HepG2 (cell line): ENCODE data around the gene CCT6A. TPM values are rescaled to one million over a fixed set of nuclear protein-coding genes. Genes with fewer than 3 reads are reported as not detected.

ENCODE experiments used
- FOXO4 ChIP-seq: sonication (generic); formaldehyde crosslinking; conservative IDR thresholded peaks from 2 replicates; pipeline ENCODE4 v1.8.1; 2023; ENCODE audit warnings: missing genetic modification reagents
- GLMP ChIP-seq: sonication (generic); formaldehyde crosslinking; IDR thresholded peaks from 2 replicates; pipeline ENCODE4 v1.9.0; 2021; ENCODE audit warnings: missing genetic modification reagents, mild to moderate bottlenecking, borderline replicate concordance
- IRF2 ChIP-seq: IDR thresholded peaks from 2 replicates; pipeline ENCODE4 v1.6.1; 2018; ENCODE audit warnings: missing genetic modification reagents, missing compliant biosample characterization
- KAT7 ChIP-seq: IDR thresholded peaks from 2 replicates; pipeline ENCODE4 v1.6.1; 2018; ENCODE audit warnings: borderline replicate concordance, missing compliant biosample characterization
- MED1 ChIP-seq: sonication (generic); formaldehyde crosslinking; IDR thresholded peaks from 2 replicates; pipeline ENCODE4 v1.4.0; 2020; ENCODE audit warnings: missing genetic modification reagents
- NAIF1 ChIP-seq: sonication (generic); formaldehyde crosslinking; IDR thresholded peaks from 2 replicates; pipeline ENCODE4 v1.5.0; 2020; ENCODE audit warnings: mild to moderate bottlenecking, missing genetic modification reagents, borderline replicate concordance
- NFIC ChIP-seq: IDR thresholded peaks from 2 replicates; pipeline ENCODE4 v1.6.1; 2012; ENCODE audit warnings: mild to moderate bottlenecking, low read length, inconsistent platforms
- PITX1 ChIP-seq: sonication (generic); formaldehyde crosslinking; IDR thresholded peaks from 2 replicates; pipeline ENCODE4 v1.5.1; 2020; ENCODE audit warnings: mild to moderate bottlenecking, missing genetic modification reagents
- SALL1 ChIP-seq: sonication (generic); formaldehyde crosslinking; IDR thresholded peaks from 2 replicates; pipeline ENCODE4 v1.8.0; 2022; ENCODE audit warnings: mild to moderate bottlenecking, missing genetic modification reagents
- SETDB1 ChIP-seq: sonication (generic); formaldehyde crosslinking; IDR thresholded peaks from 2 replicates; pipeline ENCODE4 v1.5.1; 2020; ENCODE audit warnings: missing genetic modification reagents, mild to moderate bottlenecking, borderline replicate concordance
- TSC22D2 ChIP-seq: sonication (generic); formaldehyde crosslinking; IDR thresholded peaks from 2 replicates; pipeline ENCODE4 v1.5.1; 2020; ENCODE audit warnings: missing genetic modification reagents, mild to moderate bottlenecking, borderline replicate concordance
- ZBTB4 ChIP-seq: sonication (generic); formaldehyde crosslinking; IDR thresholded peaks from 2 replicates; pipeline ENCODE4 v1.4.0; 2020; ENCODE audit warnings: missing genetic modification reagents, mild to moderate bottlenecking, borderline replicate concordance
- ZNF121 ChIP-seq: sonication (generic); formaldehyde crosslinking; IDR thresholded peaks from 2 replicates; pipeline ENCODE4 v1.5.0; 2020; ENCODE audit warnings: mild to moderate bottlenecking, missing genetic modification reagents
- ZNF256 ChIP-seq: sonication (generic); formaldehyde crosslinking; conservative IDR thresholded peaks from 2 replicates; pipeline ENCODE4 v1.4.0; 2020; ENCODE audit warnings: missing genetic modification reagents
- ZNF292 ChIP-seq: sonication (generic); formaldehyde crosslinking; IDR thresholded peaks from 2 replicates; pipeline ENCODE4 v1.8.1; 2022; ENCODE audit warnings: mild to moderate bottlenecking, low read depth, missing genetic modification reagents, borderline replicate concordance
- ZNF296 ChIP-seq: sonication (generic); formaldehyde crosslinking; conservative IDR thresholded peaks from 2 replicates; pipeline ENCODE4 v1.5.0; 2020; ENCODE audit warnings: mild to moderate bottlenecking, missing genetic modification reagents
- ZNF335 ChIP-seq: sonication (generic); formaldehyde crosslinking; IDR thresholded peaks from 2 replicates; pipeline ENCODE4 v1.4.0; 2020; ENCODE audit warnings: missing genetic modification reagents
- ZNF513 ChIP-seq: sonication (generic); formaldehyde crosslinking; conservative IDR thresholded peaks from 2 replicates; pipeline ENCODE4 v1.5.0; 2020; ENCODE audit warnings: missing genetic modification reagents
- ZNF552 ChIP-seq: sonication (generic); formaldehyde crosslinking; IDR thresholded peaks from 2 replicates; pipeline ENCODE4 v1.9.0; 2022; ENCODE audit warnings: missing genetic modification reagents, mild to moderate bottlenecking, borderline replicate concordance
- ZNF563 ChIP-seq: sonication (generic); formaldehyde crosslinking; IDR thresholded peaks from 2 replicates; pipeline ENCODE4 v1.8.0; 2022; ENCODE audit warnings: mild to moderate bottlenecking, moderate library complexity, missing genetic modification reagents
- ZNF724P ChIP-seq: sonication (generic); formaldehyde crosslinking; IDR thresholded peaks from 2 replicates; pipeline ENCODE4 v1.8.0; 2022; ENCODE audit warnings: missing genetic modification reagents, borderline replicate concordance
- ZNF773 ChIP-seq: sonication (generic); formaldehyde crosslinking; IDR thresholded peaks from 2 replicates; pipeline ENCODE4 v1.4.0; 2020; ENCODE audit warnings: missing genetic modification reagents, borderline replicate concordance
- ZNF788 ChIP-seq: sonication (generic); formaldehyde crosslinking; IDR thresholded peaks from 2 replicates; pipeline ENCODE4 v1.5.0; 2020; ENCODE audit warnings: mild to moderate bottlenecking, missing genetic modification reagents, borderline replicate concordance
- polyA plus RNA-seq, 8 experiments: library from polyadenylated mRNA; depleted of rRNA in 3 of 8; stranded (reverse) in 7 of 8; unstranded in 1 of 8; fragments of >200 nt; fragmentation: Illumina TruSeq in 4 of 8; extraction: Trizol in 4 of 8; gene quantifications; 2 replicates each; pipeline versions ENCODE4 v1.2.1 to v1.2.3, GENCODE V29; 2011 to 2016; ENCODE audit warnings: low read depth in 4 of 8, missing spikeins in 1 of 8, mixed read lengths in 1 of 8; ENCODE audit not compliant: insufficient read depth in 1 of 8
- total RNA-seq, 5 experiments: library from RNA; depleted of rRNA; stranded (reverse); fragments of >200 nt; fragmentation: Illumina TruSeq; extraction: Trizol; gene quantifications; 2 replicates each; pipeline ENCODE4 v1.2.3, GENCODE V29; 2016; ENCODE audit warnings: low read depth in 1 of 5

Gene CCT6A
- total and polyA plus RNA-seq, 2 of the 13 experiments (the other 11 are each of a cell fraction or from before 2014, with no cell fraction given), result 219 to 292 TPM

- TF ChIP-seq ZBTB4 (CRISPR knock-in tag), result no peak
- TF ChIP-seq MED1, result peak; percentile 81
- TF ChIP-seq IRF2, result no peak
- TF ChIP-seq KAT7, result no peak
- no peak for TF ChIP-seq ZNF256 (CRISPR knock-in tag)
- no peak; the same call in 1 of the 2 replicates for TF ChIP-seq ZNF121 (CRISPR knock-in tag)
- no peak for TF ChIP-seq ZNF335 (CRISPR knock-in tag)
- no peak for TF ChIP-seq ZNF292 (CRISPR knock-in tag)
- TF ChIP-seq SETDB1, result no peak
- TF ChIP-seq NFIC, result peak; percentile 55
- no peak for TF ChIP-seq ZNF552 (CRISPR knock-in tag)
- TF ChIP-seq ZNF724P (CRISPR knock-in tag), result no peak
- TF ChIP-seq GLMP (CRISPR knock-in tag), result no peak
- TF ChIP-seq ZNF513 (CRISPR knock-in tag), result no peak
- TF ChIP-seq NAIF1 (CRISPR knock-in tag), result no peak
- no peak for TF ChIP-seq ZNF788 (CRISPR knock-in tag)
- no peak for TF ChIP-seq ZNF773 (CRISPR knock-in tag)
- TF ChIP-seq PITX1 (CRISPR knock-in tag), result no peak
- no peak for TF ChIP-seq ZNF563 (CRISPR knock-in tag)
- peak; percentile 69 for TF ChIP-seq SALL1 (CRISPR knock-in tag)
- TF ChIP-seq ZNF296 (CRISPR knock-in tag), result no peak
- TF ChIP-seq TSC22D2 (CRISPR knock-in tag), result no peak
- TF ChIP-seq FOXO4 (CRISPR knock-in tag), result no peak
These were observed 22.5 kb upstream of the CCT6A start (continued) for GRCh38 chr7:56028942-56029630.
